ENCODE results near the gene FITM2.

The FITM2 gene

DNA sequence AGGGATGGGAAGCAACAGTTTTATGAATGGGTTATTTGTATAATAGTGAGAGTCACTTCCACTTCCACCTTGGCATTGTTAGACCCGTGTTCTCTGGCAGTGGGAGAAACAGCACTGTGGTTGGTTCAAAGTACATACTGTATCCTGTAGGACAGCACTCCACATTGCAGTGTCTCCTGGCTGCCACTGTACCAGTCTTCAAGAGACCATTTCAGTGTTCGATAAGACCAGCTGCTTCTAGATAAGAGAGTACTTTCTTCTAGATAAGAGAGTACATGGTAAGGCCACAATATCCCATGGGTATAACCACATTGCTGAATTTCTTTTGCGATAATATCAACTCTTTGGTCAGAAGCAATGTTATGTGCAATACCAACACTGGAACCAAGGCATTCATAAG, 28.8 kb downstream of the FITM2 start:
- no peak for DNase-seq (ENCODE audit: low read depth in 2 of 2)

DNA sequence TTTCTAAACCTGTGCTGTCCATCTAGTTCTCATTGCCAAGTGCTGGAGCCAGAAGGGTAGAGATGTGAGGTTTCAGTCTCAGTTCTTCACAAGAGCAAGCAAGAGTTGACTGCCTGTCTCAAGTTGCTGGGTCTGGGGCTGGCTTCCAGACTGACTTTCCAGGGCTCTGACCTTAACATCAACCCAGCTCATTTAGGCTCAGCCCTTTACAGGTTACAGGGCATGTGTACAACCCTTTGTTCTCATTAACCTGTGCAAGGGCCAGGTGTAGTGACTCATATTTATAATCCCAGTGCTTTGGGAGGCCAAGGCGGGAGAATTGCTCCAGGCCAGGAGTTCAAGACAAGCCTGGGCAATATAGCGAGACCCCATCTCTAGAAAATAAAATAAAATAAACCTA, 30.6 kb downstream of the FITM2 start:
- DNase-seq (ENCODE audit: low read depth in 2 of 2) = no peak

DNA sequence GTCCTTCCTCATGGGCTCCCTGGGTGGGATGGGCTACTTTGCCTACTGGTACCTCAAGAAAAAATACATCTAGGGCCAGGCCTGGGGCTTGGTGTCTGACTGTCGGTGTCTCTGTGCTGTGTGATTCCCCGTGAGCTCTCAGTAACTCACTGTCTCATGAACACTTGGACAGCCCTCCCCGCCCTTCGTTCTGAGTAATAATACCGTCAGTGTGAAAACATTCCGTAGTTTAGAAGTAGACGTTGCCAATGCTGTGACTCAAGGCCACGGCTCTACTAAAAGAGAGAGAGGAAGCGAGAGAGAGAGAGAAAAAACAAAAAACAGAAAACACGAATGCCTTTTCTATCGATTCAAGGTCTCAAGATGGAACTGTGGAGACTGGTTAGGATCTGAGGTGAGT, 31.8 kb downstream of the FITM2 start:
- no peak for DNase-seq (ENCODE audit: low read depth in 2 of 2)

- no peak for DNase-seq (ENCODE audit: low read depth in 2 of 2)
Measured at GRCh38 chr20:44274303-44275017, 36.5 kb downstream of the FITM2 start.

GRCh38 chr20:44273231-44274215, 37.5 kb downstream of the FITM2 start:
- no peak for DNase-seq (ENCODE audit: low read depth in 2 of 2)

- no peak for DNase-seq (ENCODE audit: low read depth in 2 of 2)
Measured at GRCh38 chr20:44271915-44272663, 38.9 kb downstream of the FITM2 start.

DNA sequence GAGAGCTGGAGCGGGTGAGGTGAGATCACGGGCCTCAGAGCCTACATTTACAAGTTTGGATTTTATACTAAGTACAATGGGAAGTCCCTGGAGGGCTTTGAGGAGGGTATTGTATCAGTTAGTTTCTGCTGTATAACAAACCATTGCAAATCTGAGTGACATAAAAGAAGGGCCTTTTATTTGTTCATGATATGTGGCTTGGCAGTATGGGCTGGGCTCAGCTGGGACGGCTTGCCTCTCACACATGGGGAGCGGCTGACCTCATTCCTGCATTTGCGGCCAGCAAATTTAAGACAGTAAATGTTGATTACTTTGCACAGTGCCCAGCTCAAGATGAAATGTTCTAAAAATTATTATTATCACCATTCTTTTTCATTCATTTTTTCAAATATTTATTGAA, 42.2 kb downstream of the FITM2 start:
- DNase-seq (ENCODE audit: low read depth in 2 of 2) = no peak

GRCh38 chr20:44264287-44264686, 46.7 kb downstream of the FITM2 start:
- DNase-seq (ENCODE audit: low read depth in 2 of 2) = no peak

DNA sequence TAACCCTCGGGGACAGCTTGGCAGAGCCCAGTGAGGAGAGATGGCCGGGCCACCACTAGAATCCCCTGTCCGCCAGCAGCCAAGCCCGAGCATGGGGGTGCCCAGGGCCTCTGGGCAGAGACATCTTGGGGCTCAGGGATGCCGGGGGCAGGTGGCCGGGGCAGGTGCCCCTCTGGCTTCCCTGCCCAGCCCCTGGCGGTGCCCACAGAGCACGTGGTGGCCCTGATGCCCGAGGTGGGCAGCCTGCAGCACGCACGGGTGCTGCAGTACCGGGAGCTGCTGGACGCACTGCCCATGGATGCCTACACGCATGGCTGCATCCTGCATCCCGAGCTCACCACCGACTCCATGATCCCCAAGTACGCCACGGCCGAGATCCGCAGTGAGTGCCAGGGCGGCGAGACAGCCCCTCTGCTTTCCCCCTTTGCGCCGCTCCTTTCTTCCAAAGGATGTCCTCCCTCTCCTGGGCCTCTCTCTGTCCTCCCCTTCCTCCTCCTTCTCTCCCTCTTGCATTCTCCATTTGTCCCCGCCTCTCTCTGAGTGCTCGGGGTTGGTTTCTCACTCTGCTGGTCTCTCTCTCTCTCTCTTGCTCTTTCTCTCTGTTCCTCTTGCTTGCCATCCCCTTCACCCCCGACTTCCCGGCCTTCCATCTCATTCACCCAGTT, 52.6 kb downstream of the FITM2 start:
- no peak for DNase-seq (ENCODE audit: low read depth in 2 of 2)

- DNase-seq (ENCODE audit: low read depth in 2 of 2) = no peak
Measured at GRCh38 chr20:44256961-44257360, 54.0 kb downstream of the FITM2 start.

GRCh38 chr20:44255942-44256341, 55.1 kb downstream of the FITM2 start:
- no peak for DNase-seq (ENCODE audit: low read depth in 2 of 2)

DNA sequence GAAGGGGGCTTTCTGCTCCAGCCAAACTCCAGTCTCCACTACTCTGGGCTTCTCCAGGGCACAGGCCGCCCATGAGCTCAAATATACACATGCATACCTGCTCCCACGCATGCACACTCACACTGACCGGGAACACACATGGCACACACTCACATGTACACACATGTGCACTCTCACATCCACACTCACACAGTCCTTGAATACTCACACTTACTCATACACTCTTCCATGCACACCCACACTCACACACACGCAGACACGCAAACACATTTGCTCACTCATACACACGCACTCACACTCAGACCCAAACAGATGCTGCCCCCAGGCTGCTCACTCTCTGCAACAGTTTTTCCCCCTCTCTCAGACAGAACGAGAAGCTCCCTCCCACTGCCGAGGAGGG, 56.9 kb downstream of the FITM2 start:
- no peak for DNase-seq (ENCODE audit: low read depth in 2 of 2)

GRCh38 chr20:44253528-44253927, 57.5 kb downstream of the FITM2 start:
- DNase-seq (ENCODE audit: low read depth in 2 of 2) = no peak
